RWPE2 (cell line): Measurements from ENCODE around the gene NF1.

ENCODE experiments used
- ATAC-seq: fragments of 200-7000 bp; cut with Tn5 transposase; 3 replicates; pipeline ENCODE4 v1.9.1; 2021; ENCODE audit warnings: low read depth
- DNase-seq: peaks from one replicate; pipeline ENCODE4 v3.0.0-alpha.2; 2020; ENCODE audit warnings: low spot score
- H3K27ac ChIP-seq: fragments of 450-650 bp; 2 replicates; pipeline ENCODE4 v1.5.1; 2017; ENCODE audit warnings: mild to moderate bottlenecking; ENCODE audit not compliant: poor library complexity, severe bottlenecking
- H3K27me3 ChIP-seq: fragments of 250-450 bp; sonication (Bioruptor Pico); 2 replicates; pipeline ENCODE4 v1.5.1; 2021; ENCODE audit warnings: mild to moderate bottlenecking, moderate library complexity; ENCODE audit not compliant: insufficient read depth, poor library complexity, severe bottlenecking
- H3K36me3 ChIP-seq: fragments of 250-450 bp; sonication (Bioruptor Pico); 2 replicates; pipeline ENCODE4 v1.5.1; 2020; ENCODE audit warnings: low read depth, mild to moderate bottlenecking, moderate library complexity
- H3K4me1 ChIP-seq: fragments of 250-450 bp; sonication (Bioruptor Pico); 2 replicates; pipeline ENCODE4 v1.5.1; 2021; ENCODE audit warnings: mild to moderate bottlenecking, moderate library complexity; ENCODE audit not compliant: insufficient read depth, poor library complexity, severe bottlenecking
- H3K4me3 ChIP-seq: fragments of 250-450 bp; sonication (Bioruptor Pico); 2 replicates; pipeline ENCODE4 v1.5.1; 2021; ENCODE audit warnings: mild to moderate bottlenecking, moderate library complexity; ENCODE audit not compliant: severe bottlenecking
- H3K9me3 ChIP-seq: fragments of 250-450 bp; sonication (Bioruptor Pico); 2 replicates; pipeline ENCODE4 v1.5.1; 2021; ENCODE audit warnings: mild to moderate bottlenecking, moderate library complexity; ENCODE audit not compliant: severe bottlenecking
- TF ChIP-seq, protein P1 (sequence below): fragments of 450-650 bp; IDR thresholded peaks from one replicate; pipeline ENCODE4 v1.5.1; 2017; ENCODE audit warnings: mild to moderate bottlenecking, moderate library complexity; ENCODE audit not compliant: poor library complexity, severe bottlenecking

Gene NF1

GRCh38 chr17:31050948-31051347 lies 43.8 kb upstream of the NF1 start:
- ATAC-seq: no peak
- TF ChIP-seq, protein P1, sequence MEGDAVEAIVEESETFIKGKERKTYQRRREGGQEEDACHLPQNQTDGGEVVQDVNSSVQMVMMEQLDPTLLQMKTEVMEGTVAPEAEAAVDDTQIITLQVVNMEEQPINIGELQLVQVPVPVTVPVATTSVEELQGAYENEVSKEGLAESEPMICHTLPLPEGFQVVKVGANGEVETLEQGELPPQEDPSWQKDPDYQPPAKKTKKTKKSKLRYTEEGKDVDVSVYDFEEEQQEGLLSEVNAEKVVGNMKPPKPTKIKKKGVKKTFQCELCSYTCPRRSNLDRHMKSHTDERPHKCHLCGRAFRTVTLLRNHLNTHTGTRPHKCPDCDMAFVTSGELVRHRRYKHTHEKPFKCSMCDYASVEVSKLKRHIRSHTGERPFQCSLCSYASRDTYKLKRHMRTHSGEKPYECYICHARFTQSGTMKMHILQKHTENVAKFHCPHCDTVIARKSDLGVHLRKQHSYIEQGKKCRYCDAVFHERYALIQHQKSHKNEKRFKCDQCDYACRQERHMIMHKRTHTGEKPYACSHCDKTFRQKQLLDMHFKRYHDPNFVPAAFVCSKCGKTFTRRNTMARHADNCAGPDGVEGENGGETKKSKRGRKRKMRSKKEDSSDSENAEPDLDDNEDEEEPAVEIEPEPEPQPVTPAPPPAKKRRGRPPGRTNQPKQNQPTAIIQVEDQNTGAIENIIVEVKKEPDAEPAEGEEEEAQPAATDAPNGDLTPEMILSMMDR: no peak
- peaks cover 2% of the 10 kb centered on the region for H3K9me3 ChIP-seq
- no peak for DNase-seq
- H3K27me3 ChIP-seq: no peaks in the 10 kb centered on the region
- no peak overlapping the region for H3K4me3 ChIP-seq
- H3K36me3 ChIP-seq: no peaks in the 10 kb centered on the region
- peak overlapping the region; percentile 88 for H3K27ac ChIP-seq
- peaks cover 16% of the 10 kb centered on the region for H3K4me1 ChIP-seq

DNA sequence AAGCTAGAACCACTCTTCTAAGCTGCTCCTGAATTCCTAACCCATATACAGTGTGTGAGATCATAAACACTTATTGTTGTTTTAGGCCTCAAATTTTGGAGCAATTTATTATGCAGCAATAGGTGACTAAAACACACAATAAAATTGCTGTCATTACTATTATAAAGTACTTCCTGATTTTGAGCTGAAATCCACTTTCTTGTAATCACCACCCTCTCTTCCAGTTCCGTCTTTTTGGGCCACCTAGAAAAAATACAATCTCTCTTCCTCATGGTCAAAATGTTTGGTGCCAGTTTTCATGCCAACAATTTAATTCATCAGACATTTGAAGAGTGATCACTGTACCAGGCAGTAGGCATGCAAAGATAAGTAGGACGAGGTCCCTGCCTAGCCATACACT lies 43.3 kb upstream of the NF1 start:
- no peak for ATAC-seq
- Histone ChIP-seq H3K27ac (peak overlapping the region; percentile 88), H3K4me1 (peaks cover 16% of the 10 kb centered on the region), H3K27me3 (no peaks in the 10 kb centered on the region), H3K4me3 (no peak overlapping the region), H3K36me3 (no peaks in the 10 kb centered on the region), H3K9me3 (peaks cover 2% of the 10 kb centered on the region)
- no peak for DNase-seq
- TF ChIP-seq, protein P1: no peak

DNA sequence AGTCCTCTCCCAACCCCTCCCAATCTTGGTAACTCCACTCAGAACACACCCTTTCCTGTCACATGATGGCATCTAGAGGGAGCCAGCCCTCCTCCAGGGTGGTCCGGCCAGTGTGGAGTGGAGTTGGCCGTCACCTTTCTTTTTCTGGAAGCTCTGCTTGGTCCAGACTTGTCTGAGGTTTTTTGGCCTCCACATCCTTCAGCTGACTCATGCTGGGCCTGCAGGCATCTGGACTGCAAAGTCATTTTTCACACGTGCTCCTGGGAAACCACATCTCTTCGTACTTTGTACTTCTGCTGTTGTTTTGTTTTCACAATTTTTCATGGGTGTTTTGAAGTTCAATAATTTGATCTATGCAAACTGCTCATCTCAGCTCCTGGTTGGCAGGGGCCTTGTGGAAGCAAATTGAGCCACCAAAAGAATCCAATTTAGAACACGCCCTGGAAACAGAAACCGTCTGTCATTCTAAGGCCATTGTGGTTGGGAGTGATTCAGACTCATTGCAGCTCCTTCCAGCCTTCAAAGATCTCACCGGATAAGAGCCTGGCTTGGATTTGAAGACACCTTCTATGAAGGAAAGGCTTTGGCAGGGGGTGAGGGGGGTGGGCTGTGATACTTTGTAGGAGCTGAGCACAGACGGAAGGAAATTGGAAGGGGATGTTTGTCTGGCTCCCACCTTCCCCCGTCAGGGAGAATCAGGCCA lies 42.4 kb upstream of the NF1 start:
- peak overlapping the region; percentile 88 for H3K27ac ChIP-seq
- peak; percentile 94 for DNase-seq

GRCh38 chr17:31053071-31053470 lies 41.7 kb upstream of the NF1 start:
- peak overlapping the region; percentile 88 for H3K27ac ChIP-seq
- no peaks in the 10 kb centered on the region for H3K36me3 ChIP-seq
- no peak for ATAC-seq
- no peak overlapping the region for H3K4me3 ChIP-seq
- peaks cover 2% of the 10 kb centered on the region for H3K9me3 ChIP-seq
- TF ChIP-seq, protein P1: no peak
- H3K27me3 ChIP-seq: no peaks in the 10 kb centered on the region
- DNase-seq: no peak
- H3K4me1 ChIP-seq: peaks cover 16% of the 10 kb centered on the region

More for the DNA sequence above, 42.4 kb upstream of the NF1 start:
- peaks cover 2% of the 10 kb centered on the region for H3K9me3 ChIP-seq
- H3K4me3 ChIP-seq: no peak overlapping the region
- H3K27me3 ChIP-seq: no peaks in the 10 kb centered on the region
- H3K4me1 ChIP-seq: peaks cover 16% of the 10 kb centered on the region
- TF ChIP-seq, protein P1: peak; percentile 36
- H3K36me3 ChIP-seq: no peaks in the 10 kb centered on the region
- ATAC-seq: peak; percentile 95

DNA sequence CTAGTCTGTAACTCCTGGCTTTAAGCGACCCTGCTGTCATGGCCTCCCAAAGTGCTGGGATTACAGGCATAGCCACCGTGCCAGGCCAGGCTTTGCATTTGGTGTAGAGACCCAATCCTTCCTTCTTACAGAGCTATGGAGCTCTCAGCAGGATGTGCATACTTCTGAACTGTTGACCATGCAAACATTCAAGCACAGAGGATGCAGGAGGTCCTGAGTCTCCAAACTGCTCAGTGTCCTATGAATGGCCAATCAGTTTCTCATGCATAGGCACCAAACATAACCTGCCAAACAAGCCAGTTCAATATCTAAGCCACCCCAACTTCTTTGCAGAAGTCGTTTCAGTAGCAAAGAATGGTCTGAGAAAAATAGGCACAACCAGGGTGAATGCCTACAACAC lies 40.0 kb upstream of the NF1 start:
- no peaks in the 10 kb centered on the region for H3K27me3 ChIP-seq
- DNase-seq (no peak), ATAC-seq (no peak)
- peaks cover 2% of the 10 kb centered on the region for H3K9me3 ChIP-seq
- no peaks in the 10 kb centered on the region for H3K36me3 ChIP-seq
- H3K4me1 ChIP-seq: peaks cover 16% of the 10 kb centered on the region
- no peak overlapping the region for H3K4me3 ChIP-seq
- TF ChIP-seq, protein P1: no peak
- no peak overlapping the region for H3K27ac ChIP-seq
